PC-9 (cell line): Measurements from ENCODE around the gene SVEP1. TPM values are rescaled to one million over a fixed set of nuclear protein-coding genes. Genes with fewer than 3 reads are reported as not detected.

Experiments used
- BruUV-seq: library from RNA; stranded (reverse); fragments of 400-500 nt; replicated peaks from 2 replicates; lab custom pipeline; 2021; lab: Mats Ljungman, UMichigan
- CTCF ChIA-PET: fragments of 300-600 bp; sonication (Branson Sonifier 250); formaldehyde crosslinking; loops from one replicate; lab custom pipeline; 2022; ENCODE audit warnings: antibody characterized with exemption; lab: Charles Lee
- POLR2A ChIA-PET: fragments of 300-600 bp; sonication (Branson Sonifier 250); formaldehyde crosslinking; loops from one replicate; lab custom pipeline; 2022; ENCODE audit warnings: antibody characterized with exemption; ENCODE audit not compliant: unreplicated experiment; lab: Charles Lee
- DNase-seq, 2 experiments: peaks; one replicate each; pipeline versions ENCODE4 v3.0.0 to v3.0.0-alpha.2; 2015 to 2022; ENCODE audit warnings: mixed read lengths in 1 of 2
- H2AFZ ChIP-seq: fragments of 200-600 bp; sonication (generic); 2 replicates; pipeline ENCODE4 v1.8.1; 2017; ENCODE audit warnings: antibody characterized with exemption
- H3F3A ChIP-seq: fragments of 200-600 bp; sonication (generic); 2 replicates; pipeline ENCODE4 v1.8.1; 2017; ENCODE audit warnings: antibody characterized with exemption, mild to moderate bottlenecking, low read depth; ENCODE audit not compliant: insufficient read depth
- H3K27ac ChIP-seq: fragments of 200-600 bp; sonication (generic); 2 replicates; pipeline ENCODE4 v1.6.1; 2016; ENCODE audit warnings: mixed run types
- H3K27me3 ChIP-seq: fragments of 200-600 bp; sonication (generic); 2 replicates; pipeline ENCODE4 v1.6.1; 2016; ENCODE audit warnings: low read depth, mixed run types; ENCODE audit not compliant: insufficient read depth
- H3K36me3 ChIP-seq: fragments of 200-600 bp; sonication (generic); 2 replicates; pipeline ENCODE4 v1.6.1; 2016; ENCODE audit warnings: low read depth, mixed run types
- H3K4me1 ChIP-seq: fragments of 200-600 bp; sonication (generic); replicated peaks from 2 replicates; pipeline ENCODE4 v1.6.1; 2016; ENCODE audit warnings: mixed run types; ENCODE audit not compliant: insufficient read depth
- H3K4me2 ChIP-seq: fragments of 200-600 bp; sonication (generic); 2 replicates; pipeline ENCODE4 v1.6.1; 2017; ENCODE audit warnings: mixed run types
- H3K4me3 ChIP-seq: fragments of 200-600 bp; sonication (generic); 2 replicates; pipeline ENCODE4 v1.6.1; 2016; ENCODE audit warnings: mixed run types
- H3K79me2 ChIP-seq: fragments of 200-600 bp; sonication (generic); 2 replicates; pipeline ENCODE4 v1.6.1; 2017; ENCODE audit warnings: low read depth, mixed run types
- H3K9me2 ChIP-seq: fragments of 200-600 bp; sonication (generic); 2 replicates; pipeline ENCODE4 v1.8.1; 2017; ENCODE audit warnings: mild to moderate bottlenecking; ENCODE audit not compliant: insufficient read depth
- H3K9me3 ChIP-seq: fragments of 200-600 bp; sonication (generic); 2 replicates; pipeline ENCODE4 v1.8.1; 2016; ENCODE audit warnings: low read depth; ENCODE audit not compliant: insufficient read depth
- H4K20me1 ChIP-seq: fragments of 200-600 bp; sonication (generic); 2 replicates; pipeline ENCODE4 v1.8.1; 2017; ENCODE audit not compliant: insufficient read depth
- CTCF ChIP-seq: fragments of 200-600 bp; sonication (generic); conservative IDR thresholded peaks from 2 replicates; pipeline ENCODE4 v1.6.1; 2017; ENCODE audit warnings: mixed run types, antibody characterized with exemption, mild to moderate bottlenecking, moderate library complexity
- EZH2 ChIP-seq: fragments of 200-600 bp; sonication (generic); IDR thresholded peaks from 2 replicates; pipeline ENCODE4 v1.8.0; 2017; ENCODE audit warnings: antibody characterized with exemption, low read depth
- intact Hi-C: fragments of 100-400 bp; cut with micrococcal nuclease; formaldehyde crosslinking; loops from one replicate; pipeline ENCODE4 v1.10.0; 2022; ENCODE audit not compliant: unreplicated experiment
- total RNA-seq: library from RNA; stranded (reverse); gene quantifications from 2 replicates; pipeline ENCODE4 v1.2.3, GENCODE V29; 2021

Gene SVEP1
- total RNA-seq, 1 experiment from 2014 or later, result 3.3 TPM

- Histone ChIP-seq H3K27ac (no peak overlapping the region), H3K9me2 (no peaks in the 10 kb centered on the region; the same call in 1 of the 2 replicates), H3F3A (no peaks in the 10 kb centered on the region; the same call in 1 of the 2 replicates), H3K79me2 (no peaks in the 10 kb centered on the region), H3K27me3 (no peaks in the 10 kb centered on the region), H3K36me3 (peaks cover 14% of the 10 kb centered on the region), H3K4me1 (peaks cover 12% of the 10 kb centered on the region), H4K20me1 (no peaks in the 10 kb centered on the region), H3K4me2 (no peak overlapping the region), H3K9me3 (no peaks in the 10 kb centered on the region; the same call in none of the 2 replicates), H3K4me3 (no peak overlapping the region), H2AFZ (no peak overlapping the region)
- no peak for DNase-seq
- ChIA-PET CTCF (no interaction called here), POLR2A (no interaction called here)
- TF ChIP-seq CTCF (no peak), EZH2 (no peak)
- intact Hi-C loops, result no loop called here
- BruUV-seq, result no TSS peak
Measured at GRCh38 chr9:110446171-110446570, 133.4 kb downstream of the SVEP1 start.

GRCh38 chr9:110444911-110445310 is 134.6 kb downstream of the SVEP1 start:
- Histone ChIP-seq H3K9me2 (no peaks in the 10 kb centered on the region; the same call in 1 of the 2 replicates), H3K9me3 (no peaks in the 10 kb centered on the region; the same call in none of the 2 replicates), H4K20me1 (no peaks in the 10 kb centered on the region), H3K27me3 (no peaks in the 10 kb centered on the region), H3K4me2 (no peak overlapping the region), H3K36me3 (peaks cover 14% of the 10 kb centered on the region), H3F3A (no peaks in the 10 kb centered on the region; the same call in 1 of the 2 replicates), H3K27ac (no peak overlapping the region), H3K79me2 (no peaks in the 10 kb centered on the region), H2AFZ (no peak overlapping the region), H3K4me1 (peaks cover 12% of the 10 kb centered on the region), H3K4me3 (no peak overlapping the region)
- no peak for TF ChIP-seq CTCF
- TF ChIP-seq EZH2, result no peak
- BruUV-seq, result no TSS peak
- CTCF ChIA-PET, result no interaction called here
- POLR2A ChIA-PET, result interaction anchor here (0.5 kb wide), 1 partner anchor 247 kb away, joined by 6 read pairs; no protein-coding TSS in a partner anchor
- intact Hi-C loops, result no loop called here
- DNase-seq, result no peak

- DNase-seq, result no peak
- H3K4me1 ChIP-seq, result peaks cover 12% of the 10 kb centered on the region
- intact Hi-C loops, result no loop called here
- ChIA-PET POLR2A (interaction anchor here (0.6 kb wide), 1 partner anchor 186 kb away, joined by 4 read pairs; no protein-coding TSS in a partner anchor), CTCF (no interaction called here)
- no TSS peak for BruUV-seq
- peaks cover 14% of the 10 kb centered on the region for H3K36me3 ChIP-seq
- H3F3A ChIP-seq, result no peaks in the 10 kb centered on the region; the same call in 1 of the 2 replicates
- no peaks in the 10 kb centered on the region; the same call in 1 of the 2 replicates for H3K9me2 ChIP-seq
- TF ChIP-seq CTCF (no peak), EZH2 (no peak)
- H4K20me1 ChIP-seq, result no peaks in the 10 kb centered on the region
- no peaks in the 10 kb centered on the region for H3K79me2 ChIP-seq
- H2AFZ ChIP-seq, result no peak overlapping the region
- no peaks in the 10 kb centered on the region; the same call in none of the 2 replicates for H3K9me3 ChIP-seq
- H3K4me2 ChIP-seq, result no peak overlapping the region
- no peaks in the 10 kb centered on the region for H3K27me3 ChIP-seq
- H3K4me3 ChIP-seq, result no peak overlapping the region
- H3K27ac ChIP-seq, result no peak overlapping the region
Measured at GRCh38 chr9:110443866-110444220, 135.7 kb downstream of the SVEP1 start.
